B cell (primary cell): ENCODE results near the gene PRDM5. TPM values are rescaled to one million over a fixed set of nuclear protein-coding genes. Genes with fewer than 3 reads are reported as not detected.

Experiments used
- ATAC-seq: fragments of 200-7000 bp; cut with Tn5 transposase; one replicate; pipeline ENCODE4 v1.10.0; 2021; ENCODE audit warnings: low read depth, mild to moderate bottlenecking, moderate number of reproducible peaks, moderate library complexity
- CTCF ChIA-PET: fragments of 350-600 bp; sonication (Branson Sonifier 250); formaldehyde crosslinking; loops from one replicate; lab custom pipeline; 2021; ENCODE audit warnings: antibody characterized with exemption, inconsistent platforms; lab: Charles Lee
- POLR2A ChIA-PET: fragments of 350-600 bp; sonication (Branson Sonifier 250); formaldehyde crosslinking; loops from one replicate; lab custom pipeline; 2021; ENCODE audit warnings: antibody characterized with exemption; lab: Charles Lee
- DNase-seq: peaks from one replicate; pipeline ENCODE4 v3.0.0; 2013
- H2AFZ ChIP-seq: 2 replicates; pipeline ENCODE4 v1.6.1; 2012; ENCODE audit warnings: mild to moderate bottlenecking, low read depth, low read length; ENCODE audit not compliant: insufficient read depth, poor library complexity, severe bottlenecking
- H3K27ac ChIP-seq, 2 donors: 1 replicate in 1 of 2; 2 replicates in 1 of 2; pipeline ENCODE4 v1.5.1; 2012 to 2013; ENCODE audit warnings: low read length in 2 of 2, mild to moderate bottlenecking in 2 of 2, moderate library complexity in 1 of 2
- H3K27me3 ChIP-seq, 4 experiments: fragments of 200-600 bp in 1 of 4; sonication (generic) in 1 of 4; replicated peaks in 1 of 4; 1 replicate in 2 of 4; 2 replicates in 2 of 4; pipeline versions ENCODE4 v1.6.1 to v1.7.0; 2013 to 2016; ENCODE audit warnings: low read length in 3 of 4, mild to moderate bottlenecking in 2 of 4, mixed read lengths in 1 of 4, moderate library complexity in 1 of 4; ENCODE audit not compliant: insufficient read depth in 4 of 4, control insufficient read depth in 3 of 4; ENCODE audit errors: control extremely low read depth in 1 of 4
- H3K36me3 ChIP-seq, 2 experiments: replicated peaks in 1 of 2; 1 replicate in 1 of 2; 2 replicates in 1 of 2; pipeline versions ENCODE4 v1.6.1 to v1.7.1; 2013; ENCODE audit warnings: low read length in 1 of 2; ENCODE audit not compliant: insufficient read depth in 2 of 2, control insufficient read depth in 1 of 2; ENCODE audit errors: control extremely low read depth in 1 of 2, extremely low read depth in 1 of 2
- H3K4me1 ChIP-seq, 2 donors: fragments of 200-600 bp in 1 of 2; sonication (generic) in 1 of 2; 1 replicate in 1 of 2; 2 replicates in 1 of 2; pipeline versions ENCODE4 v1.5.1 to v1.6.1; 2013 to 2017; ENCODE audit warnings: low read length in 2 of 2; ENCODE audit not compliant: control insufficient read depth in 2 of 2, insufficient read depth in 2 of 2
- H3K4me2 ChIP-seq: replicated peaks from 2 replicates; pipeline ENCODE3; 2012; ENCODE audit warnings: mild to moderate bottlenecking, low read depth, low read length; ENCODE audit not compliant: poor library complexity, severe bottlenecking
- H3K4me3 ChIP-seq, 5 experiments: fragments of 200-600 bp in 1 of 5; sonication (generic) in 1 of 5; 1 replicate in 3 of 5; 2 replicates in 2 of 5; pipeline versions ENCODE4 v1.5.1 to v1.7.0; 2011 to 2016; ENCODE audit warnings: low read length in 4 of 5, mild to moderate bottlenecking in 4 of 5, low read depth in 2 of 5, control low read depth in 1 of 5, moderate library complexity in 1 of 5; ENCODE audit not compliant: insufficient read depth in 1 of 5; ENCODE audit errors: control extremely low read depth in 1 of 5, extremely low read depth in 1 of 5
- H3K79me2 ChIP-seq: fragments of 200-600 bp; sonication (generic); one replicate; pipeline ENCODE4 v1.6.0; 2016; ENCODE audit warnings: low read length; ENCODE audit not compliant: control insufficient read depth, insufficient read depth
- H3K9ac ChIP-seq: fragments of 200-600 bp; sonication (generic); 2 replicates; pipeline ENCODE4 v1.6.1; 2017; ENCODE audit warnings: mild to moderate bottlenecking, low read length, moderate library complexity
- H3K9me3 ChIP-seq, 3 donors: one replicate each; pipeline versions ENCODE4 v1.6.1 to v1.7.1; 2013; ENCODE audit warnings: low read length in 2 of 3; ENCODE audit not compliant: control insufficient read depth in 2 of 3, insufficient read depth in 1 of 3; ENCODE audit errors: control extremely low read depth in 1 of 3
- H4K20me1 ChIP-seq: 2 replicates; pipeline ENCODE4 v1.6.0; 2012; ENCODE audit warnings: mild to moderate bottlenecking, low read length; ENCODE audit not compliant: insufficient read depth, control insufficient read depth, poor library complexity, severe bottlenecking
- H3K27ac Mint-ChIP-seq: one replicate; pipeline ENCODE4 v1.8.0; 2021; ENCODE audit warnings: mixed read lengths
- H3K27me3 Mint-ChIP-seq: one replicate; pipeline ENCODE4 v1.8.0; 2021; ENCODE audit warnings: mixed read lengths
- H3K4me1 Mint-ChIP-seq: one replicate; pipeline ENCODE4 v1.8.0; 2021; ENCODE audit warnings: mixed read lengths
- H3K4me3 Mint-ChIP-seq: one replicate; pipeline ENCODE4 v1.8.0; 2021; ENCODE audit warnings: mixed read lengths
- H3K9me3 Mint-ChIP-seq: one replicate; pipeline ENCODE4 v1.8.0; 2022; ENCODE audit warnings: mixed read lengths; ENCODE audit not compliant: insufficient read depth
- CTCF ChIP-seq: fragments of 200-600 bp; IDR thresholded peaks from one replicate; pipeline ENCODE4 v1.8.0; 2022; ENCODE audit warnings: antibody characterized with exemption, mild to moderate bottlenecking
- EZH2 ChIP-seq: IDR thresholded peaks from 2 replicates; pipeline ENCODE4 v1.6.1; 2012; ENCODE audit warnings: borderline replicate concordance, low read depth, mild to moderate bottlenecking, moderate library complexity, low read length; ENCODE audit not compliant: insufficient read depth, poor library complexity, severe bottlenecking
- WGBS: methylation state at CpG from one replicate; pipeline ENCODE4 v1.1.5; 2013; ENCODE audit warnings: missing lambda C conversion rate; ENCODE audit not compliant: insufficient coverage; 5-methylcytosine and 5-hydroxymethylcytosine counted together
- intact Hi-C: fragments of 100-400 bp; cut with micrococcal nuclease; formaldehyde crosslinking; loops from one replicate; pipeline ENCODE4 v1.10.0; 2022
- polyA plus RNA-seq: library from polyadenylated mRNA; depleted of rRNA; stranded (reverse); fragments of >200 nt; gene quantifications from 2 replicates; pipeline ENCODE4 v1.2.3, GENCODE V29; 2012
- total RNA-seq, 2 donors: library from RNA; stranded (reverse); fragments of 120-200 nt in 1 of 2; gene quantifications; 1 replicate in 1 of 2; 2 replicates in 1 of 2; pipeline versions ENCODE4 v1.2.3 to v1.2.4, GENCODE V29; 2013 to 2022

Gene PRDM5
- total and polyA plus RNA-seq, 2 donors (not counting 1 experiment from before 2014, with no cell fraction given), result not detected

- H4K20me1 ChIP-seq, result no peaks in the 10 kb centered on the region
- H3K4me3 ChIP-seq, result no peak overlapping the region
- H3K4me1 ChIP-seq, result no peaks in the 10 kb centered on the region
- WGBS, result no CpG with 5 or more reads among the region's 2 CpGs
- Mint-ChIP-seq H3K4me1 (no peaks in the 10 kb centered on the region), H3K9me3 (peaks cover 6% of the 10 kb centered on the region), H3K4me3 (no peak overlapping the region), H3K27me3 (no peaks in the 10 kb centered on the region), H3K27ac (no peak overlapping the region)
- peaks cover 0 to 7% (median 0%) of the 10 kb centered on the region in 3 donors for H3K9me3 ChIP-seq
- DNase-seq, result no peak
- H3K27ac ChIP-seq, result no peak overlapping the region
- intact Hi-C loops, result no loop called here
- no peak overlapping the region for H3K4me2 ChIP-seq
- no peaks in the 10 kb centered on the region for H3K27me3 ChIP-seq
- CTCF ChIA-PET, result no interaction called here
- POLR2A ChIA-PET, result no interaction called here
- H3K9ac ChIP-seq, result no peak overlapping the region
- no peaks in the 10 kb centered on the region for H3K36me3 ChIP-seq
- H3K79me2 ChIP-seq, result no peaks in the 10 kb centered on the region
- TF ChIP-seq EZH2 (no peak), CTCF (no peak)
- H2AFZ ChIP-seq, result no peak overlapping the region
- no peak for ATAC-seq
Observed at GRCh38 chr4:120812216-120812615, 110.3 kb downstream of the PRDM5 start.

- H3K9me3 ChIP-seq, result peaks cover 0 to 7% (median 0%) of the 10 kb centered on the region in 3 donors
- H3K79me2 ChIP-seq, result no peaks in the 10 kb centered on the region
- H4K20me1 ChIP-seq, result no peaks in the 10 kb centered on the region
- Mint-ChIP-seq H3K27me3 (no peaks in the 10 kb centered on the region), H3K4me1 (no peaks in the 10 kb centered on the region), H3K9me3 (peaks cover 6% of the 10 kb centered on the region), H3K27ac (no peak overlapping the region), H3K4me3 (no peak overlapping the region)
- H3K27me3 ChIP-seq, result no peaks in the 10 kb centered on the region
- ATAC-seq (no peak), DNase-seq (no peak)
- ChIA-PET POLR2A (no interaction called here), CTCF (no interaction called here)
- H3K4me1 ChIP-seq, result no peaks in the 10 kb centered on the region
- no peak overlapping the region for H2AFZ ChIP-seq
- no peak overlapping the region for H3K4me3 ChIP-seq
- no peak overlapping the region for H3K9ac ChIP-seq
- intact Hi-C loops, result no loop called here
- H3K27ac ChIP-seq, result no peak overlapping the region
- TF ChIP-seq EZH2 (no peak), CTCF (no peak)
- WGBS, result no CpG with 5 or more reads among the region's 1 CpG
- no peak overlapping the region for H3K4me2 ChIP-seq
- no peaks in the 10 kb centered on the region for H3K36me3 ChIP-seq
Observed at GRCh38 chr4:120809518-120809917, 113.0 kb downstream of the PRDM5 start.
